Myocyte (in vitro differentiated cells): ENCODE measurements around the gene SYNE4. TPM values are rescaled to one million over a fixed set of nuclear protein-coding genes. Genes with fewer than 3 reads are reported as not detected.
A peak's percentile ranks its signal among the peaks of the same experiment; 100 is the strongest.
"Not testable (repeated sequence)": the region's sequence is repeated elsewhere in the genome, so short reads cannot be mapped to it uniquely, and the experiment has no call there.

ENCODE experiments used
- DNase-seq: peaks from one replicate; pipeline ENCODE4 v3.0.0-alpha.2; 2012; ENCODE audit warnings: low read depth
- total RNA-seq: library from RNA; depleted of rRNA; stranded (reverse); fragments of >200 nt; gene quantifications from 2 replicates; pipeline ENCODE4 v1.2.3, GENCODE V29; 2014

The SYNE4 gene
- total RNA-seq, 1 donor from 2014 or later, result not detected

- DNase-seq, result no peak
Measured at GRCh38 chr19:35990771-35991730, 17.6 kb downstream of the SYNE4 start.

GRCh38 chr19:35990156-35990555, 18.5 kb downstream of the SYNE4 start:
- no peak for DNase-seq

GRCh38 chr19:35988824-35989223, 19.8 kb downstream of the SYNE4 start:
- DNase-seq, result no peak

- no peak for DNase-seq
Measured at GRCh38 chr19:35987571-35987896, 21.1 kb downstream of the SYNE4 start.

- no peak for DNase-seq
Measured at GRCh38 chr19:35986664-35987570, 21.7 kb downstream of the SYNE4 start.

GRCh38 chr19:35986111-35986510, 22.5 kb downstream of the SYNE4 start:
- no peak for DNase-seq

- no peak for DNase-seq
Measured at GRCh38 chr19:35983177-35983576, 25.4 kb downstream of the SYNE4 start.

GRCh38 chr19:35980997-35981396, 27.6 kb downstream of the SYNE4 start:
- DNase-seq, result not testable (repeated sequence)

- DNase-seq, result no peak
Measured at GRCh38 chr19:35978832-35979365, 29.7 kb downstream of the SYNE4 start.

- DNase-seq, result no peak
Measured at GRCh38 chr19:35978271-35978670, 30.3 kb downstream of the SYNE4 start.

- no peak for DNase-seq
Measured at GRCh38 chr19:35977446-35978222, 31.0 kb downstream of the SYNE4 start.

GRCh38 chr19:35975608-35976214, 32.9 kb downstream of the SYNE4 start:
- DNase-seq, result peak; percentile 48

GRCh38 chr19:35973487-35973886, 35.1 kb downstream of the SYNE4 start:
- DNase-seq, result peak; percentile 29

GRCh38 chr19:35966771-35967170, 41.8 kb downstream of the SYNE4 start:
- no peak for DNase-seq

GRCh38 chr19:35963514-35963913, 45.1 kb downstream of the SYNE4 start:
- peak; percentile 74 for DNase-seq

GRCh38 chr19:35960432-35960972, 48.1 kb downstream of the SYNE4 start:
- no peak for DNase-seq

GRCh38 chr19:35959968-35960320, 48.7 kb downstream of the SYNE4 start:
- no peak for DNase-seq

- no peak for DNase-seq
Measured at GRCh38 chr19:35959040-35959967, 49.3 kb downstream of the SYNE4 start.

- no peak for DNase-seq
Measured at GRCh38 chr19:35958660-35959039, 50.0 kb downstream of the SYNE4 start.
